Placental pericyte (primary cell): ENCODE data around the gene APOH. TPM values are rescaled to one million over a fixed set of nuclear protein-coding genes. Genes with fewer than 3 reads are reported as not detected.

Experiments used
- small RNA-seq: library from RNA; depleted of rRNA; stranded (forward); fragments of <200 nt; gene quantifications from one replicate; pipeline ENCODE3, GENCODE V24; 2012; ENCODE audit warnings: low replicate concordance
- total RNA-seq: library from RNA; depleted of rRNA; stranded (reverse); fragments of >200 nt; gene quantifications from 2 replicates; pipeline ENCODE4 v1.2.3, GENCODE V29; 2012

APOH gene, protein sequence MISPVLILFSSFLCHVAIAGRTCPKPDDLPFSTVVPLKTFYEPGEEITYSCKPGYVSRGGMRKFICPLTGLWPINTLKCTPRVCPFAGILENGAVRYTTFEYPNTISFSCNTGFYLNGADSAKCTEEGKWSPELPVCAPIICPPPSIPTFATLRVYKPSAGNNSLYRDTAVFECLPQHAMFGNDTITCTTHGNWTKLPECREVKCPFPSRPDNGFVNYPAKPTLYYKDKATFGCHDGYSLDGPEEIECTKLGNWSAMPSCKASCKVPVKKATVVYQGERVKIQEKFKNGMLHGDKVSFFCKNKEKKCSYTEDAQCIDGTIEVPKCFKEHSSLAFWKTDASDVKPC
- total RNA-seq = not detected in 2 replicates

DNA sequence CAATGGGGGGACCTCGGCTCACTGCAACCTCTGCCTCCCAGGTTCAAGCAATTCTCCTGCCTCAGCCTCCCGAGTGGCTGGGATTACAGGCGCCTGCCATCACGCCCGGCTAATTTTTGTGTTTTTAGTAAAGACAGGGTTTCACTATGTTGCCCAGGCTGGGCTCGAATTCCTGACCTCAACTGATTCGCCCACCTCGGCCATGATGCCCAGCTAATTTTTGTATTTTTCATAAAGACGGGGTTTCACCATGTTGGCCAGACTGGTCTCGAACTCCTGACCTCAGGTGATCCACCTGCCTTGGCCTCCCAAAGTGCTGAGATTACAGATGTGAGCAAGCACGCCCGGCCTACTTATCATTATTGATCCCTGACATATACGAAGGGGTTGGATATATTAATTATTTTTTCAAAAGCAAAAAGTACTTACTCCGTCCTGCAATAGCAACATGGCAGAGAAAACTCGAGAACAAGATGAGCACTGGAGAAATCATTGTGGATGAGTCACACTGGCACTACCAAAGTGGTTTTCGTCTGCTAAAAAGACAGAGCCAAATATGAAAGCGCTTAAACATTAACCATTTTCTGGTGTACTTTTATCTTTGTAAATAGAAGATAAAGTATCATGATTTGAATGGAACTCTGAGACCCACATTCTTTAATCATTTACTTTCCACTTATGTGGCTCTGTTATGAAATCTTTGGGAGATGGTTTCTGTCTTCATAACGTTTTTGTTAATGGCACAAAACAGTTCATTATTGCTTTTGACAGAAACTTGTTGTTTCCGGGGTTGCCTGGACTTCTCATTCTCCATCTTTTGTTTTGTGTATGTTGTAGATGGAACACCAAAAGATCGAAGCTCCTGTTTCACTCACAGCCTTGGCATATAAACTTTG lies at the start of gene APOH:
Gene APOH, minus strand, starts transcription at position 529 of the 896 bp plus-strand sequence. Its CDS starts 36 bp downstream, at position 493.

DNA sequence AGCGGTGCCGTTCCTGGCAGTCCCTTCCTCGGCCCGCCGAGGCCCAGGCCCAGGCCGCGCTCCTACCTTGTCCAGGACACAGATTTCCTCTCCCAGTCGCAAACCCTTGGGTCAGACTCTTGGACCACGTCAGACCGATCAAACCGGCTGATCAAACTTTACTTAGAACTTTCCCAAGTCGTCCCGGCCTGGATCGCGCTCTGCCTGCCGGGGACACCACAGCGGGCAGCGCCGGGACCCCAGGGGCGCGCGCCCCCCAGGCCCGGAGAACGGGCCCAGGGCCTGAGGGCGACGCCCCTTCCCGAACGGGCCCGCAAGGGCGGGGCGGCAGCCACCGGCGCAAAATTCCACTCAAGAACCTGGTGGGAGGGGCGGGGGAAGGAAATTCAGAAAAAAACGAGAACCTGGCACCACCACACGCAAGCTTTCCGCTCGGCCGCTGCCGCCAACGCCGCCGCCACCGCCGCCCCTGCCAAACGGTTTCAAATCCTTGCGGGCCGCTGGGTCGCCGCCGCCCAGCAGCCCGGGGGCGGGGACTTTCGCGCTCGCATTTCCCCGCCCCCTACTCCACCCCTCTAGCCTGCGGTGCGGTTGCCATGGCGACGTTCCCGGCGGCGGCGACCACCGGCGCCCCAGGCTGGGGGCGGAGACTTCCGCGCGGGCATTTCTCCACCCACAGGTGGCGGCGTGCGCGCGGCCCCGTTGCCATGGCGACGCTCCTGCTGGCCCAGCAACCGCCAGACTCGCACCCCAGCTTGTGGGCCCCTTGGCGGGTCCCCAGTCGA lies 37.4 kb downstream of the APOH start, which contains the start of gene CEP112:
Gene CEP112, minus strand, starts transcription at position 541 of the 785 bp plus-strand sequence.

Small RNAs within 50 kb of the gene (small RNA-seq; reads per million reads assigned to genes)
- gene RNA5SP444 = 0.68 reads per million, percentile 30 among the genes with 10 or more reads in this experiment

Other genes with a start within 250 kb of the APOH start
- gene CEP112, start 37.3 kb downstream of the APOH start, total RNA-seq = 6.8 and 8.3 TPM in 2 replicates
- 31.2 and 34.1 TPM in 2 replicates for gene PRKCA, start 73.2 kb upstream of the APOH start, total RNA-seq